ENCODE data around the gene LCTL.

LCTL gene

GRCh38 chr15:66565741-66566144 is at the start of gene LCTL:
TSS of gene LCTL (minus strand) at chr15:66565998. CDS start at chr15:66565365, 633 bp downstream.
- no peak within 1 kb of the TSS for H3K4me3 ChIP-seq (ENCODE audit: low read depth, low read length)
- no peak for DNase-seq (ENCODE audit: low read depth)

GRCh38 chr15:66614951-66615760 is 49.4 kb upstream of the LCTL start:
- DNase-seq (ENCODE audit: low read depth), result no peak
- no peak overlapping the region for H3K4me3 ChIP-seq (ENCODE audit: low read depth, low read length)
- TF ChIP-seq, protein P1, sequence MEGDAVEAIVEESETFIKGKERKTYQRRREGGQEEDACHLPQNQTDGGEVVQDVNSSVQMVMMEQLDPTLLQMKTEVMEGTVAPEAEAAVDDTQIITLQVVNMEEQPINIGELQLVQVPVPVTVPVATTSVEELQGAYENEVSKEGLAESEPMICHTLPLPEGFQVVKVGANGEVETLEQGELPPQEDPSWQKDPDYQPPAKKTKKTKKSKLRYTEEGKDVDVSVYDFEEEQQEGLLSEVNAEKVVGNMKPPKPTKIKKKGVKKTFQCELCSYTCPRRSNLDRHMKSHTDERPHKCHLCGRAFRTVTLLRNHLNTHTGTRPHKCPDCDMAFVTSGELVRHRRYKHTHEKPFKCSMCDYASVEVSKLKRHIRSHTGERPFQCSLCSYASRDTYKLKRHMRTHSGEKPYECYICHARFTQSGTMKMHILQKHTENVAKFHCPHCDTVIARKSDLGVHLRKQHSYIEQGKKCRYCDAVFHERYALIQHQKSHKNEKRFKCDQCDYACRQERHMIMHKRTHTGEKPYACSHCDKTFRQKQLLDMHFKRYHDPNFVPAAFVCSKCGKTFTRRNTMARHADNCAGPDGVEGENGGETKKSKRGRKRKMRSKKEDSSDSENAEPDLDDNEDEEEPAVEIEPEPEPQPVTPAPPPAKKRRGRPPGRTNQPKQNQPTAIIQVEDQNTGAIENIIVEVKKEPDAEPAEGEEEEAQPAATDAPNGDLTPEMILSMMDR (IDR thresholded peaks at IDR 0.05; ENCODE audit: insufficient read depth, low read depth, low read length, missing control alignments), result no peak

More at GRCh38 chr15:66565741-66566144, at the start of gene LCTL:
- TF ChIP-seq, protein P1 (IDR thresholded peaks at IDR 0.05; ENCODE audit: insufficient read depth, low read depth, low read length, missing control alignments), result no peak

DNA sequence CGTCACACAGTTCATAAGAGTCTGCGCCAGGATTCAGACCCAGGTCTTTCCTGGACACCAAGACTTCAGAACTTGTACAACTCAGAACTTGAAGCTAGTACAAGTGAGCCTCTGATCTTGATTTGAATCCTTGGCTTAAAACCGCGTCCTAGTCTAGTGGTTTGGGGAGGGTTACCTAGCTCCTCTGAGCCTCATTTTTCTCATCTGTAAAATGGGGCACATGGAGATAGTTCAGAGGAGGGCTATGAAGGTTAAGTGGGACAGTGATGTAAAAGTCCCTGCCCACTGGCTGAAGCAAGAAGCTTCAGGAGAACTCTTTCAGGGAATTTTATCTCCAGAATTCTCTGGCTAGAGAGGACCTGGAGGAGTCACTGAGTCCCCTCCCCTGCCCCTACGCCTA is 48.7 kb upstream of the LCTL start:
- TF ChIP-seq, protein P1 (IDR thresholded peaks at IDR 0.05; ENCODE audit: insufficient read depth, low read depth, low read length, missing control alignments), result no peak
- no peak for DNase-seq (ENCODE audit: low read depth)
- no peak overlapping the region for H3K4me3 ChIP-seq (ENCODE audit: low read depth, low read length)

GRCh38 chr15:66613743-66614142 is 47.9 kb upstream of the LCTL start:
- TF ChIP-seq, protein P1 (IDR thresholded peaks at IDR 0.05; ENCODE audit: insufficient read depth, low read depth, low read length, missing control alignments), result no peak
- no peak for DNase-seq (ENCODE audit: low read depth)
- no peak overlapping the region for H3K4me3 ChIP-seq (ENCODE audit: low read depth, low read length)

DNA sequence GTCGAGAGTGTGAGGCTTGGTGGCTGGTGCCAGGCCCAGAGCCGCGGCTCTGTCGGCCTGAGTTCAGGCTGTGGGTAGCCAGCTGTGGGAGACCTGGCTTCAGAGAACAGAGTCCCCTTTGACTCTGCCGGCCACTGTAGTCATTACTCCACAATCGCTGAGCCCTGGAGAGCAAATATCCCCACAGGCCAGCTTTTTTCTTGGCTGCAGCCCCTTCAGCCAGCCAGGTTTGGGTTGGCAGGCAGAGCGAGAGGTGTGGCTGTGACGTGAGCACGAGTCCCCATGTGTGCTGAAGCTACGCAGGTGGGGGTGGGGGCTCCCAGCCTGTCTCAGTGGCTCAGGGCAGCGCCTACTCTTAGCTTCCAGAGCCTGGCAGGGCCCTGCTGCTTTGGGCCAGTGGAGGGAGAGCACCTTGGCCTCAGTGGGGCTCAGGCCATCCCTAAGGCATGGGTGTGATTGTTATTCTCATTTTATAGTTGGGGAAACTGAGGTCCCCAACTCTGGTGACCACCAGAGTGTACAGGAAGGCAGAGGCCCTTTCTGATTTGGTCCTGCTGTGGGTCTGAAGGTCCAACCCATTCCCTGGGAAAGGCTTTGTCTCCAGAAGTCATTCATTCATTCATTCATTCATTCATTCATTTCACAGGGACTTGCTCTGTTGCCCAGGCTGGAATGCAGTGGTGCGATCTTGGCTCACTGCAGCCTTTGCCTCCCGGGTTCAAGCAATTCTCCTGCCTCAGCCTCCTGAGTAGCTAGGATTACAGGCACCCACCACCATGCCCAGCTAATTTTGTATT is 45.7 kb upstream of the LCTL start:
- TF ChIP-seq, protein P1 (IDR thresholded peaks at IDR 0.05; ENCODE audit: insufficient read depth, low read depth, low read length, missing control alignments), result no peak
- H3K4me3 ChIP-seq (ENCODE audit: low read depth, low read length), result no peak overlapping the region
- DNase-seq (ENCODE audit: low read depth), result no peak

DNA sequence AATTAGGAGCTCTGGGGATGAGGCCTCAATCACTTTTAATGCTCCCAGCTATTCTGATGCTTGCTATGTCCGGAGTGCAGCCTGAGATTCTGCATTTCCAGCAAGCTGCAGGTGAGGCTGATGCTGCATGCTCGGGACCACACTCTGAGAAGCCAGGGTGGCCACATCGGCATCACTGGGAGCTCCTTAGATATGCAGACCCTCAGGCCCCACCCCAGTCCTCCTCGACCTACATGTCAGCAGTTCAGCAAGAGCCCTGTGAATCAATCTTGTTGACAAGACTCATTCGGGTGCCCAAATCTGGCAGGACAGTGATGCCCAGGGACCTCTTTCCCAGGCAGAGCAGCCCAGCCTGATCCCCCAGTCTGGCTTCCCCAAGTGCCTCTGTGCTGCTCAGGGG is 44.1 kb upstream of the LCTL start:
- H3K4me3 ChIP-seq (ENCODE audit: low read depth, low read length), result no peak overlapping the region
- TF ChIP-seq, protein P1 (IDR thresholded peaks at IDR 0.05; ENCODE audit: insufficient read depth, low read depth, low read length, missing control alignments), result no peak
- no peak for DNase-seq (ENCODE audit: low read depth)
